Measurements from ENCODE around the gene RPL28. TPM values are rescaled to one million over a fixed set of nuclear protein-coding genes. Genes with fewer than 3 reads are reported as not detected.

RPL28 gene
- total and polyA plus RNA-seq, 10 donors: 581 to 4,833 (median 1,526) TPM

GRCh38 chr19:55372316-55373081 is 13.2 kb upstream of the RPL28 start:
- peaks cover 5 to 100% (median 75%) of the 10 kb centered on the region in 7 donors for H3K27me3 ChIP-seq (replicated peaks in 1 of 7)
- 32 to 52% (median 38%) methylated on average over 15 to 24 of the region's 24 CpGs for WGBS, 5 donors

GRCh38 chr19:55373306-55373992 is 12.3 kb upstream of the RPL28 start:
- TF ChIP-seq POLR2AphosphoS5 (IDR thresholded peaks at IDR 0.05) (no peak), CTCF (IDR thresholded peaks at IDR 0.05 in 8 of 11, conservative IDR thresholded peaks at IDR 0.05 in 3 of 11) (no peak), POLR2A (IDR thresholded peaks at IDR 0.05) (no peak)

More at GRCh38 chr19:55372316-55373081, 13.2 kb upstream of the RPL28 start:
- intact Hi-C loops (cut with DNase I; ENCODE audit: low total_unique reads): no loop called here
- Histone ChIP-seq H3K27ac (no peak overlapping the region), H3K4me3 (no peak overlapping the region), H3K4me1 (peaks cover 0 to 30% (median 17%) of the 10 kb centered on the region in 6 donors), H3K36me3 (no peaks in the 10 kb centered on the region), H3K9me3 (no peaks in the 10 kb centered on the region)
- no peak for DNase-seq
- TF ChIP-seq CTCF (IDR thresholded peaks at IDR 0.05 in 8 of 11, conservative IDR thresholded peaks at IDR 0.05 in 3 of 11) (no peak), POLR2AphosphoS5 (IDR thresholded peaks at IDR 0.05) (no peak), POLR2A (IDR thresholded peaks at IDR 0.05) (no peak)

GRCh38 chr19:55373993-55374757 is 11.6 kb upstream of the RPL28 start:
- Histone ChIP-seq H3K27me3 (replicated peaks in 1 of 7) (peaks cover 3 to 89% (median 66%) of the 10 kb centered on the region in 7 donors), H3K27ac (no peak overlapping the region), H3K9me3 (no peaks in the 10 kb centered on the region), H3K4me1 (peaks cover 0 to 23% (median 11%) of the 10 kb centered on the region in 6 donors), H3K4me3 (no peak overlapping the region), H3K36me3 (no peaks in the 10 kb centered on the region)
- TF ChIP-seq POLR2AphosphoS5 (IDR thresholded peaks at IDR 0.05): no peak
- TF ChIP-seq POLR2A (IDR thresholded peaks at IDR 0.05): no peak
- TF ChIP-seq CTCF (IDR thresholded peaks at IDR 0.05 in 8 of 11, conservative IDR thresholded peaks at IDR 0.05 in 3 of 11): no peak
- DNase-seq: no peak
- WGBS, 5 donors: 18 to 37% (median 20%) methylated on average over 7 to 31 of the region's 31 CpGs
- intact Hi-C loops (cut with DNase I; ENCODE audit: low total_unique reads): no loop called here

More at GRCh38 chr19:55373306-55373992, 12.3 kb upstream of the RPL28 start:
- Histone ChIP-seq H3K27ac (no peak overlapping the region), H3K4me3 (no peak overlapping the region), H3K36me3 (no peaks in the 10 kb centered on the region), H3K9me3 (no peaks in the 10 kb centered on the region), H3K4me1 (peaks cover 0 to 30% (median 17%) of the 10 kb centered on the region in 6 donors), H3K27me3 (replicated peaks in 1 of 7) (peaks cover 5 to 96% (median 73%) of the 10 kb centered on the region in 7 donors)
- intact Hi-C loops (cut with DNase I; ENCODE audit: low total_unique reads): no loop called here
- WGBS, 5 donors: 45 to 68% (median 52%) methylated on average over 9 of the region's 9 CpGs
- no peak for DNase-seq

Data from spleen (tissue), 11 donors.